ENCODE measurements around the gene MS4A2.

DNA sequence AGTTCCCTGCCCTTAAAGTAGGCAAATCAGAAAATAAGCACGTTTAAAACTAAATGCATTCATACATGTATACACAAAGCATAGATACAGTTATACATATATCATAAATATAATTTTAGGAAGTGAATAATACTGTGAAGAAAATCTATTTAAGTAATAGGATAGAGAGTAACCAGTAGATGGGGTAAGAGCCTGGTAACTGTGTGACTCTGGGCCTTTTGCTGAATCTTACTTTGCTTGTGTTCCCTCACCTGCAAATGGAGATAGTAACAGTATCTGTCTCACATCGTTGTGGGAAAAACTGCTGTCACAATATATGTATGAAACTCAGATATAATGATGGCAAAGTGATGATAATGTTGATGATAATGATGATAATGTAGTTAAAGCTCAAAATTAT is 29.9 kb downstream of the MS4A2 start:
- TF ChIP-seq, protein P1, sequence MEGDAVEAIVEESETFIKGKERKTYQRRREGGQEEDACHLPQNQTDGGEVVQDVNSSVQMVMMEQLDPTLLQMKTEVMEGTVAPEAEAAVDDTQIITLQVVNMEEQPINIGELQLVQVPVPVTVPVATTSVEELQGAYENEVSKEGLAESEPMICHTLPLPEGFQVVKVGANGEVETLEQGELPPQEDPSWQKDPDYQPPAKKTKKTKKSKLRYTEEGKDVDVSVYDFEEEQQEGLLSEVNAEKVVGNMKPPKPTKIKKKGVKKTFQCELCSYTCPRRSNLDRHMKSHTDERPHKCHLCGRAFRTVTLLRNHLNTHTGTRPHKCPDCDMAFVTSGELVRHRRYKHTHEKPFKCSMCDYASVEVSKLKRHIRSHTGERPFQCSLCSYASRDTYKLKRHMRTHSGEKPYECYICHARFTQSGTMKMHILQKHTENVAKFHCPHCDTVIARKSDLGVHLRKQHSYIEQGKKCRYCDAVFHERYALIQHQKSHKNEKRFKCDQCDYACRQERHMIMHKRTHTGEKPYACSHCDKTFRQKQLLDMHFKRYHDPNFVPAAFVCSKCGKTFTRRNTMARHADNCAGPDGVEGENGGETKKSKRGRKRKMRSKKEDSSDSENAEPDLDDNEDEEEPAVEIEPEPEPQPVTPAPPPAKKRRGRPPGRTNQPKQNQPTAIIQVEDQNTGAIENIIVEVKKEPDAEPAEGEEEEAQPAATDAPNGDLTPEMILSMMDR (IDR thresholded peaks at IDR 0.05), result no peak
- TF ChIP-seq POLR2A (IDR thresholded peaks at IDR 0.05), result no peak

Measured in adrenal gland (tissue), 5 donors.